Measurements from ENCODE around the gene C2orf68.

DNA sequence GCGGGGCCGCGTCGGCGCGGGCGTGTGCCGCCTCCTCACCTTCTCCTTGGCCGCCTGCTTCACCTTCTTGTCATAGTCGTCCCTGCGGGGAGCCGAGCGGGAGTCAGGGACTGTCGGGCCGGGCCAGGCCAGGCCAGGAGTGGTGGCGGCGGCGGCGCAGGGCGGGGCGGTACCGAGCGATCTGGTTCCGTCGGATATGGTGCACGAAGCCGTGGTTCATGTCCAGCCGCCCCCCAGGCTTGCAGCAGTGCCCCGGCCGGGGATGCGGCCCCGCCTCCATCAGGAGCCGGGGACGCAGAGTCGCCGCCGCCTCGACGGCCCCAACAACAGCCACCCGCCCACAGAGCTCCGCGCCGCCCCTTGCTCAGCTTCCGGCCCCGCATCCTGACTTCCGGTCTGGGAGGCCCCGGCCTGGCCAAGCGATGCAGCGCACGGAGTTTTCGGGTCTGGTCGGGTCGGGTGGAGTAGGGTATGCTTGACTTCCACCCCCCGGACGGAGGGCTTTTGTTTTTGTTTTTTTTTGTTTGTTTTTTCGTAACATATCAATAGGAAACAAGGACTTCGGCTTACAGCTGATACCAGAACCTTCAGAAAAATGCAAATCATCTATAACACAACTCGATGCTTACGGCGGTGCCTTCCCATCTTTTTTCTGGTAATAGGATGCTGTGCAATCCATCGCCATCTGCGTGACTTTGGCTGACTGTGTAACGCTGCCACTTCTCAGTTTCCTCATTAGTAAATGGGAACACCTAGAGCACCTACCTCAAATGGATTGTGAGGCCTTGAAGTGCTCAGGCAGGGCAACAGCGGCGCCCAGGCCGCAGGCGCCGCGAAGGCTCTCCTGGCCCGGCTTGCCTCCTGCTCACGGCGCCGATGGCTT lies at the start of gene C2orf68:
- TF ChIP-seq, protein P1, sequence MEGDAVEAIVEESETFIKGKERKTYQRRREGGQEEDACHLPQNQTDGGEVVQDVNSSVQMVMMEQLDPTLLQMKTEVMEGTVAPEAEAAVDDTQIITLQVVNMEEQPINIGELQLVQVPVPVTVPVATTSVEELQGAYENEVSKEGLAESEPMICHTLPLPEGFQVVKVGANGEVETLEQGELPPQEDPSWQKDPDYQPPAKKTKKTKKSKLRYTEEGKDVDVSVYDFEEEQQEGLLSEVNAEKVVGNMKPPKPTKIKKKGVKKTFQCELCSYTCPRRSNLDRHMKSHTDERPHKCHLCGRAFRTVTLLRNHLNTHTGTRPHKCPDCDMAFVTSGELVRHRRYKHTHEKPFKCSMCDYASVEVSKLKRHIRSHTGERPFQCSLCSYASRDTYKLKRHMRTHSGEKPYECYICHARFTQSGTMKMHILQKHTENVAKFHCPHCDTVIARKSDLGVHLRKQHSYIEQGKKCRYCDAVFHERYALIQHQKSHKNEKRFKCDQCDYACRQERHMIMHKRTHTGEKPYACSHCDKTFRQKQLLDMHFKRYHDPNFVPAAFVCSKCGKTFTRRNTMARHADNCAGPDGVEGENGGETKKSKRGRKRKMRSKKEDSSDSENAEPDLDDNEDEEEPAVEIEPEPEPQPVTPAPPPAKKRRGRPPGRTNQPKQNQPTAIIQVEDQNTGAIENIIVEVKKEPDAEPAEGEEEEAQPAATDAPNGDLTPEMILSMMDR (IDR thresholded peaks at IDR 0.05), result no peak
- peak in 1 of 2 donors; percentile 76 for TF ChIP-seq POLR2A (IDR thresholded peaks at IDR 0.05)

Data from thyroid gland (tissue), 4 donors.